ENCODE results near the gene PGGHG.

GRCh38 chr11:244376-244775 lies 44.5 kb upstream of the PGGHG start:
- TF ChIP-seq CTCF (IDR thresholded peaks at IDR 0.05) (no peak), POLR2A (IDR thresholded peaks at IDR 0.05) (no peak)

Measured in sigmoid colon (tissue), 3 donors.